CD4-positive, alpha-beta T cell treated with Interleukin-17A for 1 hour (primary cell): ENCODE results near the gene RRAGA.
"Not testable (repeated sequence)": the region's sequence is repeated elsewhere in the genome, so short reads cannot be mapped to it uniquely, and the experiment has no call there.

Source experiments
- DNase-seq: peaks from one replicate; pipeline ENCODE4 v3.0.0-alpha.2; 2020

Gene RRAGA, protein sequence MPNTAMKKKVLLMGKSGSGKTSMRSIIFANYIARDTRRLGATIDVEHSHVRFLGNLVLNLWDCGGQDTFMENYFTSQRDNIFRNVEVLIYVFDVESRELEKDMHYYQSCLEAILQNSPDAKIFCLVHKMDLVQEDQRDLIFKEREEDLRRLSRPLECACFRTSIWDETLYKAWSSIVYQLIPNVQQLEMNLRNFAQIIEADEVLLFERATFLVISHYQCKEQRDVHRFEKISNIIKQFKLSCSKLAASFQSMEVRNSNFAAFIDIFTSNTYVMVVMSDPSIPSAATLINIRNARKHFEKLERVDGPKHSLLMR

GRCh38 chr9:19048966-19049916, at the start of gene RRAGA:
TSS of gene RRAGA (plus strand) at chr9:19049427. CDS start at chr9:19049660, 233 bp downstream.
- peak; percentile 95 for DNase-seq

DNA sequence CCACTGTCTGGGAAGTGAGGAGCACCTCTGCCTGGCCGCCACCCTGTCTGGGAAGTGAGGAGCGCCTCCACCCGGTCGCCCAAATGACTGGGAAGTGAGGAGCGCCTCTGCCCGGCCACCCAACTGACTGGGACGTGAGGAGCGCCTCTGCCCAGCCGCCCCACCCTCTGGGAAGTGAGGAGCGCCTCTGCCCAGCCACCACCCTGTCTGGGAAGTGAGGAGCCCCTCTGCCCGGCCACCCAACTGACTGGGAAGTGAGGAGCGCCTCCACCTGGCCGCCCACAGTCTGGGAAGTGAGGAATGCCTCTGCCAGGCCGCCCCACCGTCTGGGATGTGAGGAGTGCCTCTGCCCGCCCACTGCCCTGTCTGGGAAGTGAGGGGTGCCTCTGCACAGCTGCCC, 49.1 kb upstream of the RRAGA start:
- DNase-seq: no peak

- no peak for DNase-seq
These were observed 39.7 kb upstream of the RRAGA start for GRCh38 chr9:19009391-19009965.

DNA sequence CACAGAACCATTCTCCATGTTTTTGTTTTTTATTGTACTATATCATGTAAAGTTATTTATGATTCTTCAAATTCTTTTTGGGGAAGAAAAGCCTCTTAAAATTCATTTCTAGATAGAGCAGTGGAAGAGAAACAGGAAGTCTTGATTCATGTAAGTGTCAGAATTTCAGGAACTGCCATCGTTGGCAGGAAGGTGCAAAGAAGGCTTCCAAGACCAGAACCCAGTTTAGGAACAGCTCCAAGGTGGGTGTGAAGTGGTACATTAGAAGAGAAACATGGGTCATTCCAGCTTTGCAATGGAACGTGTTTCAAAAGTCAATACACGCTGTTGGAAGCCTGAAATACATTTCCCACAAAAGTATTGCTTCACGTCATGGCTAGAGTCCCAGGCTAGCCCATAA, 31.0 kb upstream of the RRAGA start:
- no peak for DNase-seq

GRCh38 chr9:19020886-19021455, 28.3 kb upstream of the RRAGA start:
- no peak for DNase-seq

DNA sequence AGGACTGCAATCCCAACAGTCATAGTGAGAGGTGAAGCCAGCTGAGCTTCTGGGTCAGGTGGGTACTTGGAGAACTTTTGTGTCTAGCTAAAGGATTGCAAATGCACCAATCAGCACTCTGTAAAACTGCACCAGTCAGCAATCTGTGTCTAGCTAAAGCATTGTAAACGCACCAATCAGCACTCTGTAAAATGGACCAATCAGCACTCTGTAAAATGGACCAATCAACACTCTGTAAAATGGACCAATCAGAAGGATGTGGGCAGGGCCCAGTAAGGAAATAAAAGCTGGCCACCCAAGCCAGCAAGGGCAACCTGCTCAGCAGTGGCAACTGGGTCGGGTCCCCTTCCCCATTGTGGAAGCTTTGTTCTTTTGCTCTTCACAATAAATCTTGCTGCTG, 27.6 kb upstream of the RRAGA start:
- not testable (repeated sequence) for DNase-seq

GRCh38 chr9:19022206-19022605, 27.0 kb upstream of the RRAGA start:
- no peak for DNase-seq

- DNase-seq: no peak
These were observed 26.1 kb upstream of the RRAGA start for GRCh38 chr9:19023078-19023477.

DNA sequence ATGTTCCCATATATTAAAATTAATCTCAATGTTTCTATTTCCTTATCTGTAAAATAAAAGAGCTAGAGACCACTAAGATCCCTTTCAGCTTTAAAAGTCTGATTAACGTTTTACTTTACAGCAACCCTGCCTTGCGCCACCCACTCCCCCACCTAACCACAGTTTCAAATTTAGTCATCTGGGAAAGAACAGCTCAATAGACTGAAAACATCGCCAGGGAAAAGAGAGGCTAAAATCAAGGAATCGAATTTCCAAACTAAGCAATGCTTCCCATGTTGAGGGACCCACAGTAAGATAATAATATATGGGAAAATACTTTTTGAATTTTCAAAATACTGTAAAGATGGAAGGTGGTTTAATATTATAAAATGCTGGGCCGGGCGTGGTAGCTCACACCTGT, 22.9 kb upstream of the RRAGA start:
- DNase-seq: no peak

DNA sequence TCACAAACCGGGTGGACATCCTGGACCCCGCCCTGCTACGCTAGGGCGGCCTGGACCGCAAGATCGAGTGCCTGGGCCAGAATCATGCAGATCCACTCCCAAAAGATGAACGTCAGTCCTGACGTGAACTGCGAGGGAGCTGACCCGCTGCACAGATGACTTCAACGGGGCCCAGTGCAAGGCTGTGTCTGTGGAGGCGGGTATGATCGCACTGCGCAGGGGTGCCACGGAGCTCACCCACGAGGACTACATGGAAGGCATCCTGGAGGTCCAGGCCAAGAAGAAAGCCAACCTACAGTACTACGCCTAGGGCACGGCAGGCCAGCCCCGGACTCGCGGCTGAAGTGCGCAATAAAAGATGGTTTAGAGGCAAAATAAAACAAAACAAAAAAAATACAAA, 21.4 kb upstream of the RRAGA start:
- no peak for DNase-seq

DNA sequence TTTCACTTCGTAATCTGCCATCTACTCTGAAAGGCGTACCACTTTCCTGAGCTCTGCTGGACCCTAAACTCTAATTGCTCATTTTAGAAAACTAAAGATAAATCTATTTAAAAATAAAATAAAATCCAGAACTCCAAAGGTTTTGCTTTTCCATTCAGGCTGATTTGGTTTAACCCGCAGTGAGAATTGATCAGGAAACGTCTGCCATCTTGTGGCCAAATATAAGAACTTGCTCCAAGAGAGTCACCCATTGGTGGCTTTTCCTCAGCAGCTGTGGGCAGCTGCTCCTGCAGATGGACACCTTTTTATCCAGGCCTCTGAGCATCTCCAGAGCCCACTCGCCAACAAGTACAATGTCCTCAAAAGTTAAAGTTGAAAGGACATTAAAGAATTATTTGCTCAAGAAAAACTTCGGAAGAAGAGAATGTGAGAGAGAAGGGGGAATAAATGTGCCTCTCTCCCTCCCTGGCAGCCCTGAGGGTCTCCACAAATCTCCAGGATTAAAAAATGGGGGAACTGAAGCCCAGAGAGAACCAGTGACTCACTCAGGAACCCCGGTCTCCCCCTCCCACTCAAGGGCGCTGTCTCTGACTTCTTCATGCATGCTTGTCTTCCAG, 20.3 kb upstream of the RRAGA start:
- peak; percentile 52 for DNase-seq

DNA sequence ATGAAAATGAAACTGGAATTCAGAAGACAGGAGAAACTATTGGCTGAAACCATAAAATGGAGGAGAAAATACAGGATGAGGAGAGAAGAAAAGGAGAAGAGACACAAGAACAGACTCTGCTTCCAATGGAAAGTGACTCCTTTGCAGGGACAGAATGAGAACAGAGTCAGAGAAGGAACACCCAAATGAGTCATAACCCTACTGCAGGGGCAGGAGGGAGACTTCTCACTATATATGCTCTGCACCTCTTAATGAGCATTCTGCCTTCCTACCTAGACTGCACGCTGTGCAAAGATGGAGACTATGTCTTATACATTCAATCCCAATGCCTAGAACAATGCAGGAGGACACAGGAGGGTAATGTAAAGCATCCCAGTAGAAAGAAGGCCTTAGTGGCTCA, 18.3 kb upstream of the RRAGA start:
- DNase-seq: no peak

GRCh38 chr9:19032406-19032805, 16.8 kb upstream of the RRAGA start:
- no peak for DNase-seq

GRCh38 chr9:19033015-19033414, 16.2 kb upstream of the RRAGA start, which contains the start of gene SAXO1:
TSS of gene SAXO1 (minus strand) at chr9:19033209. CDS start at chr9:19032908, 301 bp downstream.
- no peak for DNase-seq

- no peak for DNase-seq
These were observed 12.6 kb upstream of the RRAGA start for GRCh38 chr9:19036611-19037010.

DNA sequence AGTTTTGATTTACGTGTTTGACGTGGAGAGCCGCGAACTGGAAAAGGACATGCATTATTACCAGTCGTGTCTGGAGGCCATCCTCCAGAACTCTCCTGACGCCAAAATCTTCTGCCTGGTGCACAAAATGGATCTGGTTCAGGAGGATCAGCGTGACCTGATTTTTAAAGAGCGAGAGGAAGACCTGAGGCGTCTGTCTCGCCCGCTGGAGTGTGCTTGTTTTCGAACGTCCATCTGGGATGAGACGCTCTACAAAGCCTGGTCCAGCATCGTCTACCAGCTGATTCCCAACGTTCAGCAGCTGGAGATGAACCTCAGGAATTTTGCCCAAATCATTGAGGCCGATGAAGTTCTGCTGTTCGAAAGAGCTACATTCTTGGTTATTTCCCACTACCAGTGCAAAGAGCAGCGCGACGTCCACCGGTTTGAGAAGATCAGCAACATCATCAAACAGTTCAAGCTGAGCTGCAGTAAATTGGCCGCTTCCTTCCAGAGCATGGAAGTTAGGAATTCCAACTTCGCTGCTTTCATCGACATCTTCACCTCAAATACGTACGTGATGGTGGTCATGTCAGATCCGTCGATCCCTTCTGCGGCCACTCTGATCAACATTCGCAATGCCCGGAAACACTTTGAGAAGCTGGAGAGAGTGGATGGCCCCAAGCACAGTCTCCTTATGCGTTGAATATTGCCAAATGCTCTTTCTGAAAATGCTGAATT, 850 bp downstream of the RRAGA start:
- DNase-seq: peak; percentile 5

- peak; percentile 12 for DNase-seq
These were observed 1.7 kb downstream of the RRAGA start for GRCh38 chr9:19050637-19051591.

GRCh38 chr9:19057033-19057432, 7.8 kb downstream of the RRAGA start:
- no peak for DNase-seq

DNA sequence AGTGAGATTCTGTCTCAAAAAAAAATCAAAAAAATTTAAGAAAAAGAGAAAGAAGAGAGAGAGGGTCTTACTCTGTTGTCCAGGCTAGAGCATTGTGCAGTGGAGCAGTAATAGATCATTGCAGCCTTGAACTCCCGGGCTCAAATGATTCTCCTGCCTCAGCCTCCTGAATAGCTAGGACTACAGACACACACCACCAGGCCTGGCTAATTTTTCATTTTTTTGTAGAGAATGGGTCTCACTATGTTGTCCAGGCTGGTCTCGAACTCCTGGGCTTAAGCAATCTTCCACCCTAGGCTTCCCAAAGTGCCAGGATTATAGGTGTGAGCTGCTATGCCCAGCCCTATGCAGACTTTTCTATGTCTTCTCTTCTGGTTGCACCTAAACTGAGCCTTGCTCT, 25.0 kb downstream of the RRAGA start:
- no peak for DNase-seq

GRCh38 chr9:19074836-19075235, 25.6 kb downstream of the RRAGA start:
- DNase-seq: no peak

DNA sequence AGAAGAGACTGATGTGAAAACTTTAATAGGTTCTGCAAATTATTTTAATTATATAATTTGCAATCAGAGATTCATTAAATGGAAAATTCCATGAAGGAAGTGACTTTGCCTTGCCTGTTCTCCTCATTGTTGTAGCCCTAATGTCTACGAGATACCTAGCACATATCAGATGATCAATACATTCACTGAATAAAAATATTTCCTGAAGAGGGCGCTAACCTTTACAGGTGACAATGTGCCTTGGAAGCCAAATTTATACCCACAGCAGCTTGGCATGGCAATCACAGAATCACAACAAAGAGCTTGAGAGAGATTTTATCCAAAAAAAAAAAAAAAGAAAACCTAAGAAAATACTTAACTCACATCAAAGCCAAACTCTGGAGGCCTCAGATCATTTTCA, 36.1 kb downstream of the RRAGA start:
- DNase-seq: peak; percentile 74
